HFFc6 (cell line): ENCODE data around the gene MYBPHL. TPM values are rescaled to one million over a fixed set of nuclear protein-coding genes. Genes with fewer than 3 reads are reported as not detected.

ENCODE experiments used
- DNase-seq: peaks from one replicate; pipeline ENCODE4 v3.0.0-alpha.2; 2018
- H3K27ac Mint-ChIP-seq: 2 replicates; pipeline ENCODE4 v1.8.0; 2020; ENCODE audit warnings: mild to moderate bottlenecking, mixed read lengths
- H3K27me3 Mint-ChIP-seq: 2 replicates; pipeline ENCODE4 v1.8.0; 2021; ENCODE audit warnings: mild to moderate bottlenecking, moderate library complexity, mixed read lengths; ENCODE audit not compliant: insufficient read depth
- H3K36me3 Mint-ChIP-seq: 2 replicates; pipeline ENCODE4 v1.8.0; 2021; ENCODE audit warnings: low read depth, mixed read lengths
- H3K4me1 Mint-ChIP-seq: 2 replicates; pipeline ENCODE4 v1.8.0; 2020; ENCODE audit warnings: low read depth, mixed read lengths
- H3K4me3 Mint-ChIP-seq: 2 replicates; pipeline ENCODE4 v1.8.0; 2020; ENCODE audit warnings: mild to moderate bottlenecking, moderate library complexity, mixed read lengths
- H3K9me3 Mint-ChIP-seq: 2 replicates; pipeline ENCODE4 v1.8.0; 2020; ENCODE audit warnings: mild to moderate bottlenecking, mixed read lengths
- CTCF ChIP-seq: fragments of 200-600 bp; sonication (generic); IDR thresholded peaks from 2 replicates; pipeline ENCODE4 v1.5.0; 2021; ENCODE audit warnings: antibody characterized with exemption, mild to moderate bottlenecking
- total RNA-seq, 6 experiments: library from RNA; stranded (reverse); fragmentation: NEBNext Ultra II Directional; extraction: Animal tissue kit (Norgen Biotek cat#: 25700); gene quantifications; 2 replicates in 1 of 6; 3 replicates in 5 of 6; pipeline ENCODE4 v1.2.3, GENCODE V29; 2021

MYBPHL gene
- total RNA-seq, 6 experiments from 2014 or later = not detected

- Mint-ChIP-seq H3K4me3 (no peak overlapping the region), H3K4me1 (peaks cover 30% of the 10 kb centered on the region), H3K9me3 (no peaks in the 10 kb centered on the region), H3K27ac (no peak overlapping the region), H3K27me3 (peaks cover 2% of the 10 kb centered on the region), H3K36me3 (peaks cover 5% of the 10 kb centered on the region; the same call in 1 of the 2 replicates)
- no peak for DNase-seq
- no peak for TF ChIP-seq CTCF
These were observed 64.4 kb downstream of the MYBPHL start for GRCh38 chr1:109242387-109242786.

Other genes starting within 250 kb of the MYBPHL start
- gene TAF13, start 231.0 kb downstream of the MYBPHL start, total RNA-seq = 100 to 1,000 TPM in 5 of 6 experiments, 10 to 100 TPM in 1; 94.3 to 150 (median 106) TPM
- 10 to 100 TPM; 48.0 to 58.6 (median 53.5) TPM for gene TMEM167B, start 216.2 kb downstream of the MYBPHL start, total RNA-seq
- gene ELAPOR1, start 192.9 kb downstream of the MYBPHL start, total RNA-seq = 1 to 10 TPM in 5 of 6 experiments, under 1 TPM in 1; 0.38 to 2.6 (median 2.0) TPM
- gene SARS1, start 93.1 kb downstream of the MYBPHL start, total RNA-seq = 100 to 1,000 TPM; 165 to 194 (median 176) TPM
- gene CELSR2, start 57.5 kb downstream of the MYBPHL start, total RNA-seq = 1 to 10 TPM; 1.2 to 1.7 (median 1.4) TPM
- gene PSRC1, start 23.9 kb downstream of the MYBPHL start, total RNA-seq = 10 to 100 TPM; 17.0 to 33.1 (median 30.4) TPM
- gene SORT1, start 90.9 kb upstream of the MYBPHL start, total RNA-seq = 10 to 100 TPM; 51.6 to 78.4 (median 58.5) TPM
- 100 to 1,000 TPM; 145 to 195 (median 188) TPM for gene PSMA5, start 119.4 kb upstream of the MYBPHL start, total RNA-seq
- 10 to 100 TPM; 16.0 to 34.1 (median 18.5) TPM for gene SYPL2, start 159.5 kb upstream of the MYBPHL start, total RNA-seq
- gene ATXN7L2, start 176.9 kb upstream of the MYBPHL start, total RNA-seq = 1 to 10 TPM; 5.6 to 7.3 (median 6.4) TPM
- gene CYB561D1, start 187.1 kb upstream of the MYBPHL start, total RNA-seq = 10 to 100 TPM in 1 of 6 experiments, 1 to 10 TPM in 5; 7.2 to 10.3 (median 8.1) TPM
- 1 to 10 TPM; 3.0 to 8.3 (median 4.3) TPM for gene AMIGO1, start 202.7 kb upstream of the MYBPHL start, total RNA-seq
- under 1 TPM in 1 of 6 experiments, not detected in 5; 0.12 TPM for gene GPR61, start 232.9 kb upstream of the MYBPHL start, total RNA-seq
- gene GNAI3, start 241.6 kb upstream of the MYBPHL start, total RNA-seq = 10 to 100 TPM; 10.6 to 11.7 (median 11.2) TPM